GM18511 (cell line): ENCODE data around the gene MTHFD1.

ENCODE experiments used
- ATAC-seq: cut with Tn5 transposase; IDR thresholded peaks from one replicate; pipeline ENCODE4 v1.9.1; 2021; ENCODE audit warnings: mild to moderate bottlenecking, moderate library complexity; ENCODE audit not compliant: unreplicated experiment

MTHFD1 gene

GRCh38 chr14:64405295-64405694 lies 17.1 kb downstream of the MTHFD1 start:
- ATAC-seq: no peak

- peak; percentile 70 for ATAC-seq
These were observed 19.2 kb downstream of the MTHFD1 start for GRCh38 chr14:64407329-64407728.

GRCh38 chr14:64409126-64409920 lies 21.2 kb downstream of the MTHFD1 start:
- peak; percentile 46 for ATAC-seq

GRCh38 chr14:64410084-64410774 lies 22.1 kb downstream of the MTHFD1 start:
- no peak for ATAC-seq

GRCh38 chr14:64411001-64411400 lies 22.8 kb downstream of the MTHFD1 start:
- no peak for ATAC-seq

GRCh38 chr14:64412237-64412636 lies 24.1 kb downstream of the MTHFD1 start:
- ATAC-seq: no peak

GRCh38 chr14:64416348-64416932 lies 28.3 kb downstream of the MTHFD1 start:
- ATAC-seq: no peak

GRCh38 chr14:64417055-64417770 lies 29.1 kb downstream of the MTHFD1 start:
- ATAC-seq: no peak

- ATAC-seq: no peak
These were observed 29.6 kb downstream of the MTHFD1 start for GRCh38 chr14:64417771-64418125.

GRCh38 chr14:64419003-64419402 lies 30.9 kb downstream of the MTHFD1 start:
- no peak for ATAC-seq

- ATAC-seq: no peak
These were observed 33.0 kb downstream of the MTHFD1 start for GRCh38 chr14:64421166-64421565.

GRCh38 chr14:64422005-64422404 lies 33.9 kb downstream of the MTHFD1 start:
- ATAC-seq: no peak

GRCh38 chr14:64422756-64423155 lies 34.6 kb downstream of the MTHFD1 start:
- no peak for ATAC-seq

- ATAC-seq: no peak
These were observed 35.8 kb downstream of the MTHFD1 start for GRCh38 chr14:64423987-64424386.

- no peak for ATAC-seq
These were observed 46.4 kb downstream of the MTHFD1 start for GRCh38 chr14:64434528-64434927.

- ATAC-seq: no peak
These were observed 50.2 kb downstream of the MTHFD1 start for GRCh38 chr14:64438181-64438841.

- ATAC-seq: no peak
These were observed 51.0 kb downstream of the MTHFD1 start for GRCh38 chr14:64439141-64439540.

- ATAC-seq: no peak
These were observed 52.3 kb downstream of the MTHFD1 start for GRCh38 chr14:64440494-64440893.

GRCh38 chr14:64442300-64442988 lies 54.3 kb downstream of the MTHFD1 start:
- no peak for ATAC-seq

- no peak for ATAC-seq
These were observed 56.0 kb downstream of the MTHFD1 start for GRCh38 chr14:64444140-64444539.
